Measurements from ENCODE around the gene SKAP1. TPM values are rescaled to one million over a fixed set of nuclear protein-coding genes. Genes with fewer than 3 reads are reported as not detected.
A peak's percentile ranks its signal among the peaks of the same experiment; 100 is the strongest.
"Not testable (repeated sequence)": the region's sequence is repeated elsewhere in the genome, so short reads cannot be mapped to it uniquely, and the experiment has no call there.

Gene SKAP1
- total RNA-seq, 5 donors from 2014 or later (not counting 1 experiment from before 2014, with no cell fraction given), result 71.5 to 142 (median 80.4) TPM

DNA sequence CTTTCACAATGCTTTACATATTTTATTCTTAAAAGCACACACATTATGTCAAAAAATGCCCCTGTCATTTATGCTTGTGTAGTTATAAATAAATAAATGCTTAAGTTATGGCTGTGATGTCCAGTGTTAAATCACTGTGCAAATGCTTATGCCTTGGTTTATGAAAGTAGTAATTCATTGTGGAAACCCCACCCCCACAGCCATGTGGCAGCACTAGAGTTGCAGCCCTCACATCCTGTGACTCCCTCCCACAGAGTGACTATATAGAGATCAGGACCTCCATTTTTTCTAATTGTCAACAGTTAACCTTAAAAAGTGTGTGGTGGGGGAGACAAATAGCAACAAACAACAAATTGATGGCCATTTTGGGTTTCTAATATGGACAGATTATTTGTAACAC, 2.4 kb downstream of the SKAP1 start:
- peak overlapping the region; percentile 97 to 99 (median 98) for H3K4me3 Mint-ChIP-seq
- CTCF ChIA-PET, result interaction anchor here in 1 of 2 donors (0.6 to 1.2 kb wide), 7 partner anchors 13 to 779 kb away, joined by 3 to 4 read pairs (median 3); partner anchors contain the start of gene HOXB5

DNA sequence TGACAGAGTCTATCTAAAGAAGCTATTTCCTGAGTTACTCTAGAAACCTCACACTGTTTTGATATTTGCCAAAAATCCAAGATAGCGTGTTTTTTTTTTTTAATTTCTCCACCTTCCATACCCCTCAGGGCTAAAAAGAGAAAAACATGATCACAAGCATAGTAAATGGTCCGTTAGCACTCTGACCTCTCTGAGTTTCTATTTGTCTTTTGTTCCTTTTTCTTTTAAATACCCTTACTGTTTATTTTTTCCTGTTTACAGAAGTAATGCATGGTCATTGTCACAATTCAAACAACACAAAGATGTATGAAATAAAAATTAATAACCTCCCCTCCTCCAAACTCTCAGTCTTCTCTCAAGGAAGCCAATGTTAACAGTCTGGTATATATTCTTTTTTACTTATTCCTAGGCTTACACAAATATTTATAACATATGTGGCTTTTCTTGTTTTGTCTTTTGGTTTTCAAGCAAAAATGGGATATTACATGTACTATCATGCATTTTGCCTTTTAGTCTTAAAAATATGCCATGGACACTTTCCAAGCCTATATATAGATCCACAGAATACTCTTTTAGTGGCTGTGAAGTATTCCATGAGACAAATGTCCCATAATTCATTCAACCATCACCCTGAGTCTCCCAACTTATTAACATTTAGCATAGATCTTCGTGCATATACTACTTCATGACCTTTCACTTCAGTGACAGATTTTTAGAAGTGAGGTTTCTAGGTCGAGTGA, 3.1 kb downstream of the SKAP1 start:
- Histone ChIP-seq H3K27me3 (replicated peaks in 1 of 2; ENCODE audit: control insufficient read depth in 2 of 2, extremely low read depth in 1 of 2, insufficient read depth in 2 of 2, low read length in 1 of 2) (no peaks in the 10 kb centered on the region), H3K36me3 (ENCODE audit: control insufficient read depth in 2 of 2, extremely low read depth in 1 of 2, insufficient read depth in 1 of 2, low read length in 1 of 2) (peaks cover 0 to 2% of the 10 kb centered on the region in 2 donors), H3K4me1 (ENCODE audit: control insufficient read depth in 1 of 2, extremely low read depth in 1 of 2, insufficient read depth in 2 of 2, low read length in 2 of 2) (peaks cover 31 to 52% of the 10 kb centered on the region in 2 experiments), H3K9me3 (no peaks in the 10 kb centered on the region), H3K27ac (ENCODE audit: low read length) (peak overlapping the region; percentile 47), H3K4me3 (ENCODE audit: control insufficient read depth in 1 of 2, extremely low read depth in 1 of 2, low read length in 1 of 2) (peak overlapping the region in 1 of 2 donors; percentile 69)
- Mint-ChIP-seq H3K27me3 (no peaks in the 10 kb centered on the region), H3K4me3 (peak overlapping the region; percentile 58 to 99 (median 97)), H3K27ac (peak overlapping the region; percentile 89 to 91), H3K36me3 (no peaks in the 10 kb centered on the region), H3K4me1 (peaks cover 85 to 91% (median 86%) of the 10 kb centered on the region in 3 donors), H3K9me3 (no peaks in the 10 kb centered on the region)
- no CpG with 5 or more reads among the region's 4 CpGs for WGBS (ENCODE audit: insufficient coverage)
- DNase-seq (no peak), ATAC-seq (replicated peaks in 1 of 4) (no peak)
- ChIA-PET POLR2A (no interaction called here), CTCF (interaction anchor here in 1 of 2 donors (0.9 to 1.0 kb wide), 3 partner anchors 27 to 76 kb away, joined by 3 to 4 read pairs (median 4); no protein-coding TSS in a partner anchor)

More for the DNA sequence above, 2.4 kb downstream of the SKAP1 start:
- H3K9me3 ChIP-seq, result no peaks in the 10 kb centered on the region
- no peaks in the 10 kb centered on the region for H3K27me3 ChIP-seq (replicated peaks in 1 of 2; ENCODE audit: control insufficient read depth in 2 of 2, extremely low read depth in 1 of 2, insufficient read depth in 2 of 2, low read length in 1 of 2)
- POLR2A ChIA-PET, result no interaction called here
- peaks cover 0 to 2% of the 10 kb centered on the region in 2 donors for H3K36me3 ChIP-seq (ENCODE audit: control insufficient read depth in 2 of 2, extremely low read depth in 1 of 2, insufficient read depth in 1 of 2, low read length in 1 of 2)
- peaks cover 29 to 54% of the 10 kb centered on the region in 2 experiments for H3K4me1 ChIP-seq (ENCODE audit: control insufficient read depth in 1 of 2, extremely low read depth in 1 of 2, insufficient read depth in 2 of 2, low read length in 2 of 2)
- peak overlapping the region; percentile 96 for H3K27ac ChIP-seq (ENCODE audit: low read length)
- peak; percentile 52 to 74 (median 62) for ATAC-seq (replicated peaks in 1 of 4)
- no peaks in the 10 kb centered on the region for H3K27me3 Mint-ChIP-seq
- H3K4me3 ChIP-seq (ENCODE audit: control insufficient read depth in 1 of 2, extremely low read depth in 1 of 2, low read length in 1 of 2), result peak overlapping the region; percentile 69 to 96
- no peaks in the 10 kb centered on the region for H3K9me3 Mint-ChIP-seq
- peak in 34 of 35 experiments; percentile 16 to 77 (median 58) for DNase-seq
- peaks cover 84 to 93% (median 86%) of the 10 kb centered on the region in 3 donors for H3K4me1 Mint-ChIP-seq
- H3K36me3 Mint-ChIP-seq, result no peaks in the 10 kb centered on the region
- H3K27ac Mint-ChIP-seq, result peak overlapping the region; percentile 96 to 99

DNA sequence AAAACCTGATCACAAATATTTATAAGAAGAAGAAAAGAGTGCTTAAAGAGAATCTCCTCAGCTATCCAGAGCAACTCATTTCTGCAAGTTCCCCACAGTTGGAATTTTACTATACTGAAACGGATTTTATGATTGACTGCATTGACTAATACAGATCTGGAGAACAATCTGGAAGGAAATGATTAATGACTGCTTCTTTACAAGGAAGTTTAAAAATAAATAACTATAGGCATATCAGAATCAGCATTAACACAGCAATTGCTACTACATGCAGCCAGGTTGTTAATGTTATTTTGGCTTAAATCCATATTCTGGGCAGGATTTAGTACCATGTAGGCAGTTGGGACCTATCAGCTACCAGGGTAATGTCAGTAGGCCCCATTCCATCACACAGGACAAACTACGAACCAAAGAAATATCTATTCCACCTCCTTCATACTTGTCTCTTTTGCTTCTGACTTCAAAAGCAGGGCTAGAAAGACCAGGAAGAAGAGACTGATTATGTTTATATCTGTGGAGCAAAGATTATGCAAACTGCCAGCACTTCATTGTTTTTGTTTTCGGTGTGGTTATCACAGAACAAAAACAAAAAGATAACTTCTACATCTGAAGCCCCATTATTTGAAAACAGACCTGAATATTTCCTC, 3.9 kb downstream of the SKAP1 start:
- H3K27ac Mint-ChIP-seq, result peak overlapping the region; percentile 89 to 91
- Histone ChIP-seq H3K4me3 (ENCODE audit: control insufficient read depth in 1 of 2, extremely low read depth in 1 of 2, low read length in 1 of 2) (peak overlapping the region in 1 of 2 donors; percentile 9), H3K36me3 (ENCODE audit: control insufficient read depth in 2 of 2, extremely low read depth in 1 of 2, insufficient read depth in 1 of 2, low read length in 1 of 2) (peaks cover 0 to 2% of the 10 kb centered on the region in 2 donors), H3K27me3 (replicated peaks in 1 of 2; ENCODE audit: control insufficient read depth in 2 of 2, extremely low read depth in 1 of 2, insufficient read depth in 2 of 2, low read length in 1 of 2) (no peaks in the 10 kb centered on the region), H3K9me3 (no peaks in the 10 kb centered on the region), H3K27ac (ENCODE audit: low read length) (peak overlapping the region; percentile 47), H3K4me1 (ENCODE audit: control insufficient read depth in 1 of 2, extremely low read depth in 1 of 2, insufficient read depth in 2 of 2, low read length in 2 of 2) (peaks cover 34 to 45% of the 10 kb centered on the region in 2 experiments)
- H3K36me3 Mint-ChIP-seq, result no peaks in the 10 kb centered on the region
- ATAC-seq (replicated peaks in 1 of 4) (no peak), DNase-seq (no peak)
- no peaks in the 10 kb centered on the region for H3K9me3 Mint-ChIP-seq
- H3K4me3 Mint-ChIP-seq, result peak overlapping the region; percentile 58 to 99 (median 97)
- H3K4me1 Mint-ChIP-seq, result peaks cover 84 to 90% (median 85%) of the 10 kb centered on the region in 3 donors
- ChIA-PET POLR2A (no interaction called here), CTCF (interaction anchor here in 1 of 2 donors (0.9 to 1.0 kb wide), 3 partner anchors 28 to 76 kb away, joined by 3 to 4 read pairs (median 4); no protein-coding TSS in a partner anchor)
- no peaks in the 10 kb centered on the region for H3K27me3 Mint-ChIP-seq
- no CpG with 5 or more reads among the region's 3 CpGs for WGBS (ENCODE audit: insufficient coverage)

DNA sequence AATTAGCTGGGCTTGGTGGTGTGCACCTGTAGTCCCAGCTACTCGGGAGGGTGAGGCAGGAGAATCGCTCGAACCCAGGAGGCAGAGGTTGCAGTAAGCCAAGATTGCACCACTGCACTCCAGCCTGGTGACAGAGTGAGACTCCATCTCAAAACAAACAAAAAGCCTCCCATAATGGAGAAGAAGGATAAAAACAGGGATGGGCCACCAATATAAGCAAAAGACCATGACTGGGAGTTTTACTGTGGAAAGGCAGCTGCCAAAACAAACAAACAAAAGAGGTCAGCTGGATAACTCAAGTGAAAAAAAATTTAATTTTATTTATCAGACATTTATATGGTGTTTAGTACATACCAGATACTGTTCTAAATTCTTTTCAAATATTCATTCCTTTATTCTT, 8.0 kb downstream of the SKAP1 start:
- H3K27me3 Mint-ChIP-seq; H3K9me3 ChIP-seq; ATAC-seq (replicated peaks in 1 of 4); H3K27me3 ChIP-seq (replicated peaks in 1 of 2; ENCODE audit: control insufficient read depth in 2 of 2, extremely low read depth in 1 of 2, insufficient read depth in 2 of 2, low read length in 1 of 2); H3K4me3 Mint-ChIP-seq; POLR2A ChIA-PET; H3K4me3 ChIP-seq (ENCODE audit: control insufficient read depth in 1 of 2, extremely low read depth in 1 of 2, low read length in 1 of 2); H3K36me3 ChIP-seq (ENCODE audit: control insufficient read depth in 2 of 2, extremely low read depth in 1 of 2, insufficient read depth in 1 of 2, low read length in 1 of 2); DNase-seq; H3K9me3 Mint-ChIP-seq; H3K27ac ChIP-seq (ENCODE audit: low read length): not testable (repeated sequence)
- H3K4me1 ChIP-seq (ENCODE audit: control insufficient read depth in 1 of 2, extremely low read depth in 1 of 2, insufficient read depth in 2 of 2, low read length in 2 of 2), result peaks cover 38 to 48% of the 10 kb centered on the region in 2 experiments
- CTCF ChIA-PET, result interaction anchor here in 1 of 2 donors (0.7 kb wide), 1 partner anchor 70 kb away, joined by 3 read pairs; no protein-coding TSS in a partner anchor
- no CpG with 5 or more reads among the region's 3 CpGs for WGBS (ENCODE audit: insufficient coverage)
- H3K36me3 Mint-ChIP-seq, result peaks cover 11% of the 10 kb centered on the region
- H3K4me1 Mint-ChIP-seq, result peaks cover 81 to 86% (median 85%) of the 10 kb centered on the region in 3 donors
- peak overlapping the region in 1 of 2 donors; percentile 34 for H3K27ac Mint-ChIP-seq

DNA sequence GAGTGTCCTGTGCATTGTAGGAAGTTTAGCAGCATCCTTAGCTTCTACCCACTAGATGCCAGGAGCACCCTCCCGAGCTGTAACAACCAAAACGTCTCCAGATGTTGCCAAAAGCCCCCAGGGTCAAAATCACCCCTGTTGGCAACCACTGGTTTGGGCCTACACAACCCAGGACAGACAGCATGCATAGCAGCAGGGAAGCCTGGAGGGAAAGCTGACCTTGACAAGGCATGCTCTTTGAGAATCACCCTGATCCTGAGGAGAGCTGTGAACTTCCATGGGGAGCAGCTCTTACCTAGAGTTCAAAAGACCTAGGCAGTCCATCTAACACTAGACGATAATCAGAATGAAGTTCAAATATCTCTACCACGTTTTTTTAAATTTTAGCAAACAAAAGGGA, 9.2 kb downstream of the SKAP1 start:
- no peak for ATAC-seq (replicated peaks in 1 of 4)
- WGBS (ENCODE audit: insufficient coverage), result 33% methylated on average over 1 of the region's 4 CpGs
- Histone ChIP-seq H3K9me3 (no peaks in the 10 kb centered on the region), H3K27me3 (replicated peaks in 1 of 2; ENCODE audit: control insufficient read depth in 2 of 2, extremely low read depth in 1 of 2, insufficient read depth in 2 of 2, low read length in 1 of 2) (no peaks in the 10 kb centered on the region), H3K27ac (ENCODE audit: low read length) (no peak overlapping the region), H3K4me1 (ENCODE audit: control insufficient read depth in 1 of 2, extremely low read depth in 1 of 2, insufficient read depth in 2 of 2, low read length in 2 of 2) (peaks cover 34 to 55% of the 10 kb centered on the region in 2 experiments), H3K36me3 (ENCODE audit: control insufficient read depth in 2 of 2, extremely low read depth in 1 of 2, insufficient read depth in 1 of 2, low read length in 1 of 2) (peaks cover 0 to 5% of the 10 kb centered on the region in 2 donors), H3K4me3 (ENCODE audit: control insufficient read depth in 1 of 2, extremely low read depth in 1 of 2, low read length in 1 of 2) (no peak overlapping the region)
- no peak for DNase-seq
- H3K27me3 Mint-ChIP-seq, result no peaks in the 10 kb centered on the region
- ChIA-PET POLR2A (no interaction called here), CTCF (no interaction called here)
- peaks cover 11% of the 10 kb centered on the region for H3K36me3 Mint-ChIP-seq
- peak overlapping the region; percentile 65 to 80 for H3K27ac Mint-ChIP-seq
- H3K4me3 Mint-ChIP-seq, result peak overlapping the region in 1 of 3 donors; percentile 12
- H3K4me1 Mint-ChIP-seq, result peaks cover 81 to 86% (median 85%) of the 10 kb centered on the region in 3 donors
- no peaks in the 10 kb centered on the region for H3K9me3 Mint-ChIP-seq

DNA sequence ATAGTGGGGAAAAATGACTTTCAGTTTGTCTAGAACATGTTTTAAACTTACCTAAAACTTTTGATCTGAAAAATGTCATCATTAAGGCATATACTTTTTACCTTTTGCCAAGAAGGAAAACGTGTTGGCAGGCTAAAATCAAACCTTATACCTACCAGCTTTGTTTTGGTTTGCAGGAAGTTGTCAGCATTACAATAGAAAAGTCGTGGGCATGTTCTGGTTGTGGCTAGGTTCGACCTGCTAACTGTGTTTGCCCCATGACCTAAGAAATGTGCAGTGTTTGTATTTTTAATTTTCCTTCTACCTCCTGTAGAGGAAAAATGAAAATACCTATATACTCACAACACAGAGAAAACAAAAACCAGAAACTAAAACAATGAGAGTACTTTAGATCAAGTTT, 13.0 kb downstream of the SKAP1 start:
- Histone ChIP-seq H3K4me1 (ENCODE audit: control insufficient read depth in 1 of 2, extremely low read depth in 1 of 2, insufficient read depth in 2 of 2, low read length in 2 of 2) (peaks cover 56 to 57% of the 10 kb centered on the region in 2 experiments), H3K27me3 (replicated peaks in 1 of 2; ENCODE audit: control insufficient read depth in 2 of 2, extremely low read depth in 1 of 2, insufficient read depth in 2 of 2, low read length in 1 of 2) (no peaks in the 10 kb centered on the region), H3K9me3 (no peaks in the 10 kb centered on the region), H3K36me3 (ENCODE audit: control insufficient read depth in 2 of 2, extremely low read depth in 1 of 2, insufficient read depth in 1 of 2, low read length in 1 of 2) (peaks cover 0 to 2% of the 10 kb centered on the region in 2 donors), H3K4me3 (ENCODE audit: control insufficient read depth in 1 of 2, extremely low read depth in 1 of 2, low read length in 1 of 2) (no peak overlapping the region), H3K27ac (ENCODE audit: low read length) (peak overlapping the region; percentile 72)
- Mint-ChIP-seq H3K27ac (peak overlapping the region; percentile 91 to 96), H3K27me3 (no peaks in the 10 kb centered on the region), H3K36me3 (peaks cover 11% of the 10 kb centered on the region), H3K4me3 (peak overlapping the region; percentile 34 to 61 (median 40)), H3K9me3 (no peaks in the 10 kb centered on the region), H3K4me1 (peaks cover 88 to 94% (median 90%) of the 10 kb centered on the region in 3 donors)
- ChIA-PET CTCF (interaction anchor here (0.6 to 1.6 kb wide), 3 partner anchors 9 to 462 kb away, joined by 3 to 10 read pairs (median 7); no protein-coding TSS in a partner anchor), POLR2A (interaction anchor here (0.6 to 0.8 kb wide), 3 partner anchors 31 to 190 kb away, joined by 3 read pairs; no protein-coding TSS in a partner anchor)
- DNase-seq (peak in 1 of 35 experiments; percentile 38), ATAC-seq (replicated peaks in 1 of 4) (peak; percentile 36 to 71 (median 55))
- no CpG with 5 or more reads among the region's 3 CpGs for WGBS (ENCODE audit: insufficient coverage)

All from T-cell (primary cell).